Spinal cord (tissue), 10 donors: ENCODE results near the gene GRK5. TPM values are rescaled to one million over a fixed set of nuclear protein-coding genes. Genes with fewer than 3 reads are reported as not detected.

Experiments
- DNase-seq, 6 donors: peaks; one replicate each; pipeline versions ENCODE4 v3.0.0 to v3.0.0-alpha.2; 2013 to 2015; ENCODE audit warnings: low spot score in 6 of 6, low read depth in 4 of 6
- H3K27ac ChIP-seq: one replicate; pipeline ENCODE4 v1.5.1; 2013; ENCODE audit warnings: low read depth, low read length, control low read depth
- H3K27me3 ChIP-seq: one replicate; pipeline ENCODE4 v1.6.1; 2013; ENCODE audit warnings: low read length; ENCODE audit not compliant: control insufficient read depth, insufficient read depth
- H3K36me3 ChIP-seq: one replicate; pipeline ENCODE4 v1.6.1; 2013; ENCODE audit warnings: low read length; ENCODE audit not compliant: control insufficient read depth, insufficient read depth
- H3K4me1 ChIP-seq: one replicate; pipeline ENCODE4 v1.6.1; 2013; ENCODE audit warnings: low read length; ENCODE audit not compliant: control insufficient read depth, insufficient read depth
- H3K4me3 ChIP-seq: one replicate; pipeline ENCODE4 v1.5.1; 2013; ENCODE audit warnings: low read depth, low read length, control low read depth
- H3K9me3 ChIP-seq: one replicate; pipeline ENCODE4 v1.6.1; 2013; ENCODE audit warnings: low read length; ENCODE audit not compliant: control insufficient read depth, insufficient read depth
- WGBS: methylation state at CpG from one replicate; pipeline ENCODE4 v1.1.5; 2013; ENCODE audit warnings: missing lambda C conversion rate; ENCODE audit not compliant: insufficient coverage; 5-methylcytosine and 5-hydroxymethylcytosine counted together
- polyA plus RNA-seq, 2 donors: library from polyadenylated mRNA; unstranded; fragments of 120-200 nt; gene quantifications; one replicate each; pipeline ENCODE4 v1.2.1, GENCODE V29; 2013; ENCODE audit not compliant: insufficient read length in 2 of 2
- total RNA-seq, 2 donors: library from RNA; depleted of rRNA in 1 of 2; stranded (reverse); fragments of 120-200 nt in 1 of 2; fragments of >200 nt in 1 of 2; gene quantifications; one replicate each; pipeline versions ENCODE4 v1.2.3 to v1.2.4, GENCODE V29; 2013 to 2014
- donor health status: healthy.

Gene GRK5
- total and polyA plus RNA-seq, 4 donors: 15.6 to 29.5 (median 25.6) TPM

DNA sequence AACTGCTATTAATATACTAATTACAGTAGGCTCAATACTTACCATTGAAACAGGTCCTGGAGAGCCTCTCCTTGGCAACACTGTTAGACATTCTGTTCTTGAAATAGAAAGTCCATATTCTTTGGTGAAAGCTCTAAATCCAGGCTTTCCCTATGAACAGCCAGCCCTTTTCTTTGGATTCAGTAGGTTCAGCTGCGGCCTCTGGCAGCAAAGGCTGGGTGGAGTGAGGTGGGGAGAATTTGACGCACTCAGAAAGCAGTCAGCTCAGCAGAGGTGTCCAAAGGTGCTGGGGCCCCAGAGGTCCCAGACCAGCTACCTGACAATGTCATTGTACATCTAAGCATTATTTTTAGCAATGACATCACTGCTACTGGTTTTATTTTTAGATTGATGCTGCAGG is 146.1 kb downstream of the GRK5 start:
- Histone ChIP-seq H3K4me3 (no peak overlapping the region), H3K4me1 (peaks cover 26% of the 10 kb centered on the region), H3K9me3 (peaks cover 10% of the 10 kb centered on the region), H3K27me3 (no peaks in the 10 kb centered on the region), H3K27ac (no peak overlapping the region), H3K36me3 (peaks cover 3% of the 10 kb centered on the region)
- no peak for DNase-seq
- 60% methylated on average over 1 of the region's 2 CpGs for WGBS

DNA sequence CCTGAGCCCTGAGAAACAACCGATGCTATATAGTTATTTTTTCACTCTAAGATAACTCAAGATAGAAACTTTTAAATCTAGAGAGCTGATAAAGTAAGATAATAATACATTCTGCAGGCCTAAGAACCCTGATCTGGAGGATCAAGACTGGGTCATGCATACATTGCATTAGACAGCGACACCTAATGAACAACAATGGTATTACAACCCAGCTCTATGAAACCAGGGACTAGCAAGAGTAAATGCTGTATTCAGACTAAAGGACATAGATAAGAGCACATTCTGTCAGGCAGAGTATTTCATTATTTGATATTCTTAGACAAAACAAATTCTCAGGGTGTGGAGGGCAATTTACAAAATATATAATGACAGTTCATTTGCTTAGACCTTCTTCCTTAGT is 148.6 kb downstream of the GRK5 start:
- Histone ChIP-seq H3K4me1 (peaks cover 9% of the 10 kb centered on the region), H3K36me3 (peaks cover 5% of the 10 kb centered on the region), H3K4me3 (no peak overlapping the region), H3K27ac (no peak overlapping the region), H3K9me3 (peaks cover 12% of the 10 kb centered on the region), H3K27me3 (no peaks in the 10 kb centered on the region)
- no CpG with 5 or more reads among the region's 2 CpGs for WGBS
- no peak for DNase-seq

DNA sequence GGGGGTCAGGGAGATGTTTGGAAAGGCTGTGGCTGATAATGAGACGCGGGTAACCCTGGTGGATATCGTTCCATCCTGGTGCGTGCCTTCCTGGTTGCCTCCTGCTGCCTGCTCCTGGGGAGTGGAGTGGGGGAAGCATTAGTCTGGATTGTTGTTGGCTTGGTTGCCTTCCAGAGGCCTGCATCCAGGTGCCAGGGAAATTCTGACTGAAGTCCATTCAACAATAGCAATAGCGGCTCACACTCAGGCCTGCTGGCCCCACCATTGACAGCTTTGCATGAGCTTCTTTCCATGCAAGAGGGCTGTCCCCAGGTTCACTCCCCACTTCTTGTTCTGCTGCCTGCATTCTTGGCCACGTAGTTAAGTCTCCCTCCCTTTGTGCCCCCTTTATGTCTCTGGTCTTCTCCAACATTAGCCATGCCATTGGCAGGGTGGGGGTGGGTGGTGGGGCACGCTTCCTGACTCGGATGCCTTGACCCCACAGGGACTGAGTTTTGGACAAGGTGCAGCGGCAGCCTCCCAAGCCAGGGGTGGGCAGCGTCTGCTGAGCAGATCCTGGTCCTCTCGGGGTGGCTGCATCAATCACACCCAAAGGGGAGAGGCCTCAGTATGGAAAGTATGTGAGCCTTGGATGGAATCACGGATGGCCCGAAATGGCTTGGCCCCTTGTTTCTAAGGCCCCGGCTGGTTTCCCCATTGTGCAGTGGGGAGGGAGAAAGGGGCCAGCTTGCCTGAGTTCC is 150.2 kb downstream of the GRK5 start:
- no peak overlapping the region for H3K4me3 ChIP-seq
- H3K9me3 ChIP-seq: peaks cover 7% of the 10 kb centered on the region
- H3K4me1 ChIP-seq: peaks cover 9% of the 10 kb centered on the region
- DNase-seq: no peak
- no peaks in the 10 kb centered on the region for H3K27me3 ChIP-seq
- 80% methylated on average over 12 of the region's 14 CpGs for WGBS
- peaks cover 5% of the 10 kb centered on the region for H3K36me3 ChIP-seq
- H3K27ac ChIP-seq: no peak overlapping the region

DNA sequence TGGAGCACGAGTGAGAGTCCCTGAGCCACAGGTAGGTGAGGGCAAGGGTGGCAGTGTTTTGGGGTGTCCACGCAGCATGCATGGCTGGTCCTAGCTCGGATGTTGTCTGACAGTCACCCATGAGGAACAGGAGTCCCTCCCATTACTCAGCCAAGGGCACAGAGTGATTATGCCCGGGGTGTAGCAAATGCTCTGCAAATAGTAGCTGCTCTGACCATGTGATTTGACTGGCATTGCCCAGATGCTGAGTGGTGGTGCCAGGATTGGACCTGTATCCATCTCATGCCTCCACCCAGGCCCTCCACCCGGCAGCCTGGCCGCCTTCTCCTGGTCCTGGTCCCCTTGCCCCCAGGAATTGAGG is 150.8 kb downstream of the GRK5 start:
- Histone ChIP-seq H3K4me3 (no peak overlapping the region), H3K27me3 (no peaks in the 10 kb centered on the region), H3K9me3 (peaks cover 7% of the 10 kb centered on the region), H3K36me3 (peaks cover 5% of the 10 kb centered on the region), H3K27ac (no peak overlapping the region), H3K4me1 (peaks cover 9% of the 10 kb centered on the region)
- WGBS: 89% methylated on average over 5 of the region's 6 CpGs
- DNase-seq: no peak

DNA sequence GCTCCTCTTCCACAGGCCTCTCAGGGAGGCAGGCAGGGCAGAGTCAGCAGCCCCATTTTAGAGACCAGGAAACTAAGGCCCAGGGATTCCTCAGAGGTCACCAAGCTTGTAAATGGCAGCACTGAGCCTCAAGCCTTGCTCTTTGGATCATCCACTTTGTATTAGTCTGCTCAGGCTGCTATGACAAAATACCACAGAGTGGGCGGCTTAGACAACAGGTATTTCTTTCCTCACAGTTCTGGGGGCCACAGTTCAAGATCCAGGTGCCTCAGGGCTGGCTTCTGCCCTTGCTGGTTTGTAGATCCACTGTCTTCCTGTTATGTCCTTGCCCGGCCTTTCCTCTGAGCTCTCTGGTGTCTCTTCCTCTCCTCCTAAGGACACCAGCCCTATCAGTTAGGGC is 151.2 kb downstream of the GRK5 start:
- no peak for DNase-seq
- H3K27me3 ChIP-seq: no peaks in the 10 kb centered on the region
- peaks cover 9% of the 10 kb centered on the region for H3K4me1 ChIP-seq
- peaks cover 7% of the 10 kb centered on the region for H3K9me3 ChIP-seq
- no peak overlapping the region for H3K27ac ChIP-seq
- WGBS: 97% methylated on average over 2 of the region's 2 CpGs
- H3K36me3 ChIP-seq: peaks cover 5% of the 10 kb centered on the region
- no peak overlapping the region for H3K4me3 ChIP-seq

DNA sequence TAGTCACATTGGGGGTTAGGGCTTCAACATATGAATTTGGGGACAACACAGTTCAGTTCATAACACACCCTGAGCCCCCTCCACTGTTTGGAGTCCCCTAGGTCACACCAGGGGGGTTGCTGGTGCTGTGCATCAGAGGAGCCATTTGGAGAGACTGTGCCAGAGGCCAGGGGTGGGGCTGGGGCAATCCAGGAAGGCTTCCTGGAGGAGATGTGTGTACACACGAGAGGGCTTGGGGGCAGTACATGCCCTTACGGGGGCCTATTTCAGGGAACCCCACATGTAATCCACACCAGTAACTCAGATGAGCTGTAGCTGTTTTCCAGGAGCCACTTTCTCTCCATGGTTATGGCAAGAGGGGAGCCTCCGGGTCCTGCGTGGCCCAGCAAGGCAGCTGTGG is 151.7 kb downstream of the GRK5 start:
- 86% methylated on average over 4 of the region's 4 CpGs for WGBS

DNA sequence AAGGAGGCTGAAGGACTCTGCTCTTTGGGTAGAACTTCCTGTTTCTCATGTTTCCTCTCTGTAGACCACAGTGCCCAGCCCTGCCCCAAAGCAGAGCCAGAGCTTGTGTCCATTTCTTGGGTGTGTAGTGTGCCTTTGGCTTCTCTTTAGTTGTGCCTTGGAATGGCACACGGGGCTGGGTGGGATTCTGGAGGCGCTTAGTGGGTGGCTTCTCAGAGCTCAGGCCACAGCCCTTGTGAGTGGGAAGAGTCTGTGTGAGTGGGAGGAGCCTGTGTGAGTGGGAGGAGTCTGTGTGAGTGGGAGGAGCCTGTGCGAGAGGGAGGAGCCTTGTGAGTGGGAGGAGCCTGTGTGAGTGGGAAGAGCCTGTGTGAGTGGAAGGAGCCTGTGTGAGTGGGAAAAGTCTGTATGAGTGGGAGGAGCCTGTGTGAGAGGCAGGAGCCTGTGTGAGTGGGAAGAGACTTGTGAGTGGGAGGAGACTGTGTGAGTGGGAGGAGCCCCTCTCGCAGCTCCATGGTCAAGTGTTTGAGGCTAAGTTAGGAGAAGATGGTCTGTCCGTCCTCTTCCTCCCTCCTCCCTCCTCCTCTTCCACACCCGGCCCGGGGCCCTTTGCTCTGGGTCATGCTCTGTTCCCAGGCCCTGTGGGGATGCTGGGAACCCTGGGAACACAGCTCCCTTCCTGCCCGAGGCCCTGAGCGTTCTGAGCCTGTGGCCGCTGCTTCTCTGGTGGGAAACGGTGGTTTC is 153.0 kb downstream of the GRK5 start:
- H3K9me3 ChIP-seq: peaks cover 7% of the 10 kb centered on the region
- no peak overlapping the region for H3K27ac ChIP-seq
- 86% methylated on average over 7 of the region's 11 CpGs for WGBS
- H3K4me1 ChIP-seq: peaks cover 14% of the 10 kb centered on the region
- no peaks in the 10 kb centered on the region for H3K27me3 ChIP-seq
- peaks cover 5% of the 10 kb centered on the region for H3K36me3 ChIP-seq
- no peak for DNase-seq
- no peak overlapping the region for H3K4me3 ChIP-seq

More for the DNA sequence above, 151.7 kb downstream of the GRK5 start:
- H3K36me3 ChIP-seq: peaks cover 5% of the 10 kb centered on the region
- H3K4me3 ChIP-seq: no peak overlapping the region
- no peak overlapping the region for H3K27ac ChIP-seq
- H3K9me3 ChIP-seq: peaks cover 7% of the 10 kb centered on the region
- no peaks in the 10 kb centered on the region for H3K27me3 ChIP-seq
- DNase-seq: no peak
- peaks cover 9% of the 10 kb centered on the region for H3K4me1 ChIP-seq

DNA sequence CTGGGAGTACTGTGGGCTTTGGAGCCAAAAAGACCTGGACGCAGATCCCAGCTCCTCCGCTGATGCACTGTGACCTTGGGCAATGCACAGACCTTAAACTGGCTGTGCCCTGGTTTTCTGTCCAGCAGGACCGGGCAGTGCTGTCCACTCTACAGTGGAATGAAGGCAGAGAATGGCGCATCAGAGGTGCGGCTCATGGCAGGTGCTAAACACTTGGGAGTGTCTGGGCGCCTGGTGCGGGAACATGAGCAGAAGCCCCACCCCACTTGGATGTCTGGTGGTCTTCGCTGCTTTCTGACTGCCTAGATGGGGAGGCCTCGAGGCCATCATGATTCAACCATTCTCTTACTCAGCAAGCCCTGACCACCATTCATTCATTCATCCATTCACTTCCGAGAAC is 153.7 kb downstream of the GRK5 start:
- Histone ChIP-seq H3K27ac (no peak overlapping the region), H3K4me1 (peaks cover 21% of the 10 kb centered on the region), H3K36me3 (peaks cover 5% of the 10 kb centered on the region), H3K4me3 (no peak overlapping the region), H3K27me3 (no peaks in the 10 kb centered on the region), H3K9me3 (peaks cover 5% of the 10 kb centered on the region)
- WGBS: 93% methylated on average over 9 of the region's 10 CpGs
- no peak for DNase-seq

DNA sequence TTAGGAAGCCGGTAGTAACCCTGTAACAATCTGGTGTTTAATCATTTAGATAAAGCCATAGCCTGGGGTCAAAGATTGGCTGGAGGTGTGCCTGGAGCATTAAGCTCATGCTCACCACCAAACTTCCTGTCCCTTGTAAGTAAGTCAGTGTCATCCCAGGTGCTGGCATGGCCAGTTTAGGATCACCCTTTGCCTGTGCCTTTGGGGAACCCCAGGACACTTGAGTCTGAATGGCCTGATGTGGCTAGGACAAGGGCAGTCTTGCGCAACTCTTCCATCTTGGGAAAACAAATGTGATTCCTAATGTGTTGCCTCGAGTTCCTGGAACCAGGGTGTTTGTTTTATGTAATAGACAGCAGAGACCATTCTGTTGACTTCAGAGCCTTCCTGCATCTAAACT is 154.8 kb downstream of the GRK5 start:
- no peaks in the 10 kb centered on the region for H3K27me3 ChIP-seq
- no peak overlapping the region for H3K27ac ChIP-seq
- peaks cover 2% of the 10 kb centered on the region for H3K9me3 ChIP-seq
- H3K4me1 ChIP-seq: peaks cover 27% of the 10 kb centered on the region
- WGBS: 92% methylated on average over 2 of the region's 3 CpGs
- DNase-seq: no peak
- no peak overlapping the region for H3K4me3 ChIP-seq
- peaks cover 5% of the 10 kb centered on the region for H3K36me3 ChIP-seq
